HEK293 (cell line): ENCODE measurements around the gene MRLN.

Experiments
- CTCF ChIA-PET: fragments of 350-600 bp; formaldehyde crosslinking; extraction: SDS; loops from one replicate; lab custom pipeline; 2021; ENCODE audit warnings: antibody characterized with exemption; lab: Yijun Ruan, JAX
- POLR2A ChIA-PET: fragments of 300-600 bp; formaldehyde crosslinking; extraction: SDS; loops from one replicate; lab custom pipeline; 2020; ENCODE audit warnings: antibody characterized with exemption, inconsistent platforms; lab: Yijun Ruan, JAX
- H3K27ac ChIP-seq: fragments of 200-500 bp; sonication (Bioruptor generic); 2 replicates; pipeline ENCODE4 v1.5.1; 2014; ENCODE audit warnings: low read depth, low read length, control low read depth, inconsistent platforms; ENCODE audit errors: extremely low read depth
- H3K36me3 ChIP-seq, 2 experiments: fragments of 200-500 bp in 1 of 2; sonication (Bioruptor generic) in 1 of 2; 1 replicate in 1 of 2; 2 replicates in 1 of 2; pipeline ENCODE4 v1.5.1; 2014 to 2017; ENCODE audit warnings: inconsistent platforms in 2 of 2, low read length in 2 of 2; ENCODE audit not compliant: control insufficient read depth in 2 of 2, insufficient read depth in 1 of 2
- H3K4me1 ChIP-seq: fragments of 200-500 bp; sonication (Bioruptor generic); 2 replicates; pipeline ENCODE4 v1.5.1; 2014; ENCODE audit warnings: mild to moderate bottlenecking, low read length, inconsistent platforms; ENCODE audit not compliant: control insufficient read depth, insufficient read depth
- H3K4me3 ChIP-seq: 2 replicates; pipeline ENCODE4 v1.5.1; 2011; ENCODE audit warnings: low read depth, mild to moderate bottlenecking, control low read depth, low read length, moderate library complexity
- H3K9me3 ChIP-seq: fragments of 200-500 bp; sonication (Bioruptor generic); 2 replicates; pipeline ENCODE4 v1.5.1; 2014; ENCODE audit warnings: low read depth, low read length, inconsistent platforms; ENCODE audit not compliant: control insufficient read depth, insufficient read depth
- BCL6B ChIP-seq: fragments of 450-650 bp; formaldehyde crosslinking; IDR thresholded peaks from 2 replicates; pipeline ENCODE4 v1.5.1; 2017; ENCODE audit warnings: missing biosample characterization, missing genetic modification characterization
- EGR2 ChIP-seq: fragments of 450-650 bp; formaldehyde crosslinking; IDR thresholded peaks from 2 replicates; pipeline ENCODE4 v1.5.1; 2016; ENCODE audit warnings: low read depth, missing biosample characterization, missing genetic modification characterization
- KLF1 ChIP-seq: fragments of 450-650 bp; formaldehyde crosslinking; IDR thresholded peaks from 2 replicates; pipeline ENCODE4 v1.5.1; 2016; ENCODE audit warnings: missing biosample characterization, missing genetic modification characterization
- KLF10 ChIP-seq: fragments of 450-650 bp; IDR thresholded peaks from 2 replicates; pipeline ENCODE4 v1.5.1; 2018; ENCODE audit warnings: missing biosample characterization, mild to moderate bottlenecking, missing genetic modification characterization
- PRDM6 ChIP-seq: fragments of 450-650 bp; formaldehyde crosslinking; IDR thresholded peaks from 2 replicates; pipeline ENCODE4 v1.5.1; 2017; ENCODE audit warnings: missing biosample characterization, missing genetic modification characterization
- RBAK ChIP-seq: fragments of 450-650 bp; formaldehyde crosslinking; IDR thresholded peaks from 2 replicates; pipeline ENCODE4 v1.5.1; 2016; ENCODE audit warnings: missing biosample characterization, missing genetic modification characterization
- TRIM28 ChIP-seq: IDR thresholded peaks from 2 replicates; pipeline ENCODE4 v1.6.1; 2011; ENCODE audit warnings: low read length, control low read depth, borderline replicate concordance
- YY1 ChIP-seq: fragments of 450-650 bp; formaldehyde crosslinking; IDR thresholded peaks from 2 replicates; pipeline ENCODE4 v1.5.1; 2018; ENCODE audit warnings: missing biosample characterization, missing genetic modification characterization
- ZBTB21 ChIP-seq: fragments of 450-650 bp; formaldehyde crosslinking; IDR thresholded peaks from 2 replicates; pipeline ENCODE4 v1.5.1; 2017; ENCODE audit warnings: missing biosample characterization, missing genetic modification characterization
- ZFHX2 ChIP-seq: fragments of 450-650 bp; formaldehyde crosslinking; conservative IDR thresholded peaks from 2 replicates; pipeline ENCODE4 v1.5.1; 2016; ENCODE audit warnings: missing biosample characterization, missing genetic modification characterization
- ZNF155 ChIP-seq: fragments of 450-650 bp; formaldehyde crosslinking; IDR thresholded peaks from 2 replicates; pipeline ENCODE4 v1.5.1; 2016; ENCODE audit warnings: missing biosample characterization, missing genetic modification characterization
- ZNF280C ChIP-seq: fragments of 450-650 bp; formaldehyde crosslinking; IDR thresholded peaks from 2 replicates; pipeline ENCODE4 v1.5.1; 2016; ENCODE audit warnings: missing biosample characterization, missing genetic modification characterization
- ZNF292 ChIP-seq: fragments of 450-650 bp; formaldehyde crosslinking; IDR thresholded peaks from 2 replicates; pipeline ENCODE4 v1.5.1; 2016; ENCODE audit warnings: low read depth, missing biosample characterization, missing genetic modification characterization, borderline replicate concordance
- ZNF48 ChIP-seq: fragments of 450-650 bp; formaldehyde crosslinking; IDR thresholded peaks from 2 replicates; pipeline ENCODE4 v1.5.1; 2016; ENCODE audit warnings: missing biosample characterization, missing genetic modification characterization

MRLN gene

GRCh38 chr10:59801171-59801570 lies 47.9 kb upstream of the MRLN start (continued):
- TF ChIP-seq BCL6B (tag by site-specific recombination) (no peak), ZNF155 (tag by site-specific recombination) (no peak), ZNF48 (tag by site-specific recombination) (no peak)
- TF ChIP-seq, all 188 proteins: peak for 0

DNA sequence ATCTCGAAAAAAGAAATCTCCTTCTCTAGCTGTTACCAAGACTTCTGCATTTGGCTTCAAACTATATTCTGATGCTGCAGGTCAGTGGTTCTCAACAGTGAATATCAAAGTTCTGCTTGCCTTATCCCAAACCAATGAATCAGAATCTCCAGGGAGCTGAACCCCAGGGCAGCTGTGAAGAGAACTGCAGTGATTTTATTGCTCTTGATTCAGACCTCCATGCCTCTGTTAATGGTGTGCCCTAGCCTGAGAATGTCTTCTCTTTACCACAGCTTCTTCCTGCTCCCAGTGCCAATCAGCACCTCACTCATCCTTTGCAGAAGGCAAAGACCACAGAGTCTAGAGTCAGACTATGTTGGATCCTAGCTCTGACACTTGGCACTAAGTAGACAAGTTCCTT lies 46.2 kb upstream of the MRLN start:
- ChIA-PET POLR2A (no interaction called here), CTCF (interaction anchor here (1.4 to 2.2 kb wide), 2 partner anchors 10 to 174 kb away, joined by 4 to 11 read pairs; no protein-coding TSS in a partner anchor)
- TF ChIP-seq RBAK (tag by site-specific recombination) (no peak), KLF10 (tag by site-specific recombination) (no peak), TRIM28 (no peak), ZNF280C (tag by site-specific recombination) (no peak)
- TF ChIP-seq, all 188 proteins: peak for 0

GRCh38 chr10:59793919-59794318 lies 40.7 kb upstream of the MRLN start:
- Histone ChIP-seq H3K36me3 (peaks cover 14 to 40% of the 10 kb centered on the region in 2 experiments), H3K27ac (no peak overlapping the region), H3K9me3 (no peaks in the 10 kb centered on the region), H3K4me1 (no peaks in the 10 kb centered on the region), H3K4me3 (no peak overlapping the region)
- ChIA-PET POLR2A (no interaction called here), CTCF (no interaction called here)
- no peak for TF ChIP-seq KLF1 (tag by site-specific recombination)
- no peak for TF ChIP-seq ZBTB21 (tag by site-specific recombination)
- 0 out of 2 replicates have a peak, but pooled peaks have one; percentile 7 for TF ChIP-seq PRDM6 (tag by site-specific recombination)

More for the DNA sequence above, 46.2 kb upstream of the MRLN start:
- Histone ChIP-seq H3K4me1 (no peaks in the 10 kb centered on the region), H3K9me3 (no peaks in the 10 kb centered on the region), H3K27ac (no peak overlapping the region), H3K36me3 (peaks cover 0 to 36% of the 10 kb centered on the region in 2 experiments), H3K4me3 (no peak overlapping the region)

DNA sequence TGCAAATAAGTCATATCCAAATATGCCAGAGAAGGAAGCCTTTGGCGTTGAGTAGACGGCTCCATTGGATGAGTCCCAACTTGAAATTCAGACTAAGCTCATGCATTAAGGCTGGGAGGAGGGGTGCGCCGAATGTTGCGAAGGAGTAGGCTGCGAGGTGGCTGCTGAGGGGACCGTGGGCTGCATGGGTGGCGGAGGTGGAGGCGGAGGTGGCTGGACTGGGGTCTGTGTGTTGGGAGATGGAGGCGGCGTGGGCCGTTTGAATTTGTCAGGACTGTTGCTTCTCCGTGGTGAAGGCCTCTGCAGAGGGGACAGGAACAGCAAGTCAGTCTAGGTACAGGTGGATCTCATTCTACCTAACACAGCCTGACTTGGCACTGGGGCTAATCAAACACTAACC lies 39.6 kb upstream of the MRLN start:
- ChIA-PET POLR2A (no interaction called here), CTCF (no interaction called here)
- Histone ChIP-seq H3K36me3 (peaks cover 14 to 36% of the 10 kb centered on the region in 2 experiments), H3K4me3 (no peak overlapping the region), H3K27ac (no peak overlapping the region), H3K9me3 (no peaks in the 10 kb centered on the region), H3K4me1 (no peaks in the 10 kb centered on the region)
- TF ChIP-seq YY1 (tag by site-specific recombination) (no peak), ZFHX2 (tag by site-specific recombination) (peak; percentile 39; the same call in 1 of the 2 replicates), ZNF292 (tag by site-specific recombination) (no peak), EGR2 (peak; percentile 47; the same call in 1 of the 2 replicates)
